Psoas muscle (tissue), 8 donors: ENCODE data around the gene FREM3. TPM values are rescaled to one million over a fixed set of nuclear protein-coding genes. Genes with fewer than 3 reads are reported as not detected.

Source experiments
- ATAC-seq, 4 donors: fragments of 200-7000 bp; cut with Tn5 transposase; one replicate each; pipeline ENCODE4 v1.9.1; 2020; ENCODE audit warnings: moderate library complexity in 3 of 4, mild to moderate bottlenecking in 2 of 4
- DNase-seq, 2 donors: peaks; one replicate each; pipeline ENCODE4 v3.0.0-alpha.2; 2020
- H3K27ac ChIP-seq: fragments of 200-600 bp; one replicate; pipeline ENCODE4 v1.8.0; 2022
- H3K27me3 ChIP-seq, 3 donors: fragments of 200-600 bp in 1 of 3; one replicate each; pipeline versions ENCODE4 v1.6.1 to v1.8.0; 2013 to 2022; ENCODE audit warnings: low read length in 2 of 3, mild to moderate bottlenecking in 2 of 3, moderate library complexity in 1 of 3; ENCODE audit not compliant: insufficient read depth in 3 of 3
- H3K36me3 ChIP-seq, 2 donors: fragments of 200-600 bp in 1 of 2; one replicate each; pipeline versions ENCODE4 v1.6.1 to v1.8.0; 2013 to 2022; ENCODE audit warnings: low read depth in 1 of 2, mild to moderate bottlenecking in 1 of 2, moderate library complexity in 1 of 2; ENCODE audit not compliant: insufficient read depth in 1 of 2
- H3K4me1 ChIP-seq: fragments of 200-600 bp; one replicate; pipeline ENCODE4 v1.8.0; 2022
- H3K4me3 ChIP-seq: fragments of 200-600 bp; one replicate; pipeline ENCODE4 v1.8.0; 2022; ENCODE audit warnings: mild to moderate bottlenecking
- H3K9me3 ChIP-seq: fragments of 200-600 bp; one replicate; pipeline ENCODE4 v1.8.0; 2022
- WGBS, 3 donors: extraction: QIAGEN DNeasy Blood & Tissue Kit; methylation state at CpG; one replicate each; pipeline versions ENCODE4 v1.1.6 to v1.1.7; 2013; 5-methylcytosine and 5-hydroxymethylcytosine counted together
- intact Hi-C, 2 donors: fragments of 100-400 bp; cut with DNase I; formaldehyde crosslinking; loops; one replicate each; pipeline versions ENCODE4 v1.11.0 to v1.14.2; 2022
- polyA plus RNA-seq, 3 donors: library from polyadenylated mRNA; stranded (reverse); fragments of 200-250 nt; gene quantifications; one replicate each; pipeline ENCODE4 v1.2.3, GENCODE V29; 2013
- total RNA-seq, 4 donors: library from RNA; stranded (reverse); fragmentation: NEBNext Ultra II Directional in 2 of 4; extraction: Animal tissue kit (Norgen Biotek cat#: 25700) in 2 of 4; gene quantifications; one replicate each; pipeline versions ENCODE4 v1.2.1 to v1.2.4, GENCODE V29; 2021 to 2023
- TF ChIP-seq, protein P1 (sequence below): fragments of 200-600 bp; IDR thresholded peaks from one replicate; pipeline ENCODE4 v1.8.0; 2022; ENCODE audit warnings: antibody characterized with exemption
- donor health status: healthy with polysubstance abuse.
- donor health status: DM: no; HTN: no; CAD: no; lungs with moderate emphysema.
- donor health status: Bipolar disorder and iron deficiency.
- donor health status: healthy.
- donor health status: DM: yes; HTN: yes; CAD: no.
- donor health status: DM: no; HTN: no; CAD: no.
- donor health status: DM: no; HTN: no; CAD: no.
- donor health status: DM: yes; HTN: yes; CAD: no.

The FREM3 gene
- total and polyA plus RNA-seq, 7 donors: 0.01 TPM; not detected in 6

DNA sequence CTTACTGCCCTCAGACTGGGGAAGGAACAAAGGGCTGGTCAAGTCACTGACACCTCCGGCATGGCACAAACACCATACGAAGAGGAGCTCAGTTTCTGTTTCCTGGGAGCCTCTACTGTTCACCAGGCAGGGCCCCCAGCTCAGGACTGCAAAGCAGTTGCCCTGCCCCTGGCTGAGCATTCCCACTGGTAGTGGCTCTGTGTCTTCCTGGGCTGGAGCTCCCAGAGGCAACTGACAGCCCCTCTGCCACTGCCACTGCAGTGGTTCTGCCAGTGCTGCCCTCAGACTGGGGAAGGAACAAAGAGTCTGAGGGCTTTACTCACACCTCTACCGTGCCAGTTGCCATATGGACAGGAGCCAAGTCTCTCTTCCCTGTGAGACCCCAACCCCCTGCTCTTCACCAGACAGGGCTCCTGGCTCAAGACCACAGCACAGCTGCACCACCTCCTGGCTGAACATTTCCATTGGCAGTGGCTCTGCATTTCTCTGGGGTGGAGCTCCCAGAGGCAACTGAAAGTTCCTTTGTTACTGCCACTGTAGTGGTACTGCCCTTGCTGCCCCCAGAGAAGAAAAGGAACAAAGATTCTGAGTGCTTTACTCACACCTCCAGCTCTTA lies 119.0 kb downstream of the FREM3 start:
- DNase-seq: no peak
- no peaks in the 10 kb centered on the region for H3K4me1 ChIP-seq
- TF ChIP-seq, protein P1, sequence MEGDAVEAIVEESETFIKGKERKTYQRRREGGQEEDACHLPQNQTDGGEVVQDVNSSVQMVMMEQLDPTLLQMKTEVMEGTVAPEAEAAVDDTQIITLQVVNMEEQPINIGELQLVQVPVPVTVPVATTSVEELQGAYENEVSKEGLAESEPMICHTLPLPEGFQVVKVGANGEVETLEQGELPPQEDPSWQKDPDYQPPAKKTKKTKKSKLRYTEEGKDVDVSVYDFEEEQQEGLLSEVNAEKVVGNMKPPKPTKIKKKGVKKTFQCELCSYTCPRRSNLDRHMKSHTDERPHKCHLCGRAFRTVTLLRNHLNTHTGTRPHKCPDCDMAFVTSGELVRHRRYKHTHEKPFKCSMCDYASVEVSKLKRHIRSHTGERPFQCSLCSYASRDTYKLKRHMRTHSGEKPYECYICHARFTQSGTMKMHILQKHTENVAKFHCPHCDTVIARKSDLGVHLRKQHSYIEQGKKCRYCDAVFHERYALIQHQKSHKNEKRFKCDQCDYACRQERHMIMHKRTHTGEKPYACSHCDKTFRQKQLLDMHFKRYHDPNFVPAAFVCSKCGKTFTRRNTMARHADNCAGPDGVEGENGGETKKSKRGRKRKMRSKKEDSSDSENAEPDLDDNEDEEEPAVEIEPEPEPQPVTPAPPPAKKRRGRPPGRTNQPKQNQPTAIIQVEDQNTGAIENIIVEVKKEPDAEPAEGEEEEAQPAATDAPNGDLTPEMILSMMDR: no peak
- intact Hi-C loops: no loop called here
- H3K27ac ChIP-seq: no peak overlapping the region
- H3K36me3 ChIP-seq: no peaks in the 10 kb centered on the region
- 58 to 66% (median 65%) methylated on average over 3 of the region's 3 CpGs for WGBS, 3 donors
- peaks cover 8% of the 10 kb centered on the region for H3K9me3 ChIP-seq
- no peak overlapping the region for H3K4me3 ChIP-seq
- ATAC-seq: no peak
- no peaks in the 10 kb centered on the region for H3K27me3 ChIP-seq

DNA sequence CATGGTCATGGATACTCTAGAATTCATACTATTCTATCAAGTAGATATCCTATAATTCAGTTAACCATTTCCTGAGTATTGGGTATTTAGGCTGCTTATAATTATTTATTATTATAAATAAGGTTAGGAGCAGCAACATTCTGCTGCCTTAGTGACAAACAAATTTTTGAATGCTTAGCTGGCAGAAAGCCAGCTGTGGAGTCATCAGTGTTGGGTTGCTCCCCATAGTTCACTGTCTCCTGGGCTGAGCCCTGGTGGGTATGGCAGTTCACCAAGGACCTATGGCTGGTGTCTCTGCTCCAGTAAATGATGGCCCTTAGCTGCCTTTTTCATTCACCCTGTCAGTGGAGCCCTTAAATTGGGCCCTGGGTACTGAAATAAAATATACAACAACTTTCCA lies 125.1 kb downstream of the FREM3 start:
- no peaks in the 10 kb centered on the region for H3K27me3 ChIP-seq
- no peaks in the 10 kb centered on the region for H3K9me3 ChIP-seq
- TF ChIP-seq, protein P1: no peak
- no peaks in the 10 kb centered on the region for H3K36me3 ChIP-seq
- intact Hi-C loops: no loop called here
- no peak overlapping the region for H3K27ac ChIP-seq
- no peaks in the 10 kb centered on the region for H3K4me1 ChIP-seq
- no peak overlapping the region for H3K4me3 ChIP-seq
- DNase-seq: no peak
- ATAC-seq: no peak

DNA sequence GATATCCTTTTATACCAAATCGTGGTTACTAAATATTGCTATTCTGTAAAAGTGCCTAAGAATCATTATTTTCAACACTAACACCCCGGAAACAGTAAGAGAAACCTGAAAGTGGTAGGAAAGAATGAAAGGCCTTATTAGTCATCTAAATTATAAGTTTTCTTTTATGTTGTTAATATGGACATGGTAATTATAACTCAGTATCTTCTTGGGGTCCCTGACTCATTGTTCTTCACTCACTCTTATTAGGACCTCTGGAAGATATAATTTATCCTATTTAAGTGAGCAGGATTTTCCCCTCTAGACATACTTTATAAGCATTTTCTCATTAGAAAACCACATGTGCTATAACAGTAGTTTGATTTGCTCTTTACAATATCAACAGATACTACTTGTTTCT lies 136.0 kb downstream of the FREM3 start:
- Histone ChIP-seq H3K4me1 (no peaks in the 10 kb centered on the region), H3K36me3 (no peaks in the 10 kb centered on the region), H3K4me3 (no peak overlapping the region), H3K27me3 (no peaks in the 10 kb centered on the region), H3K27ac (no peak overlapping the region), H3K9me3 (no peaks in the 10 kb centered on the region)
- DNase-seq: no peak
- WGBS, 3 donors: 89 to 95% (median 91%) methylated on average over 2 of the region's 2 CpGs
- intact Hi-C loops: no loop called here
- ATAC-seq: no peak
- TF ChIP-seq, protein P1: no peak

DNA sequence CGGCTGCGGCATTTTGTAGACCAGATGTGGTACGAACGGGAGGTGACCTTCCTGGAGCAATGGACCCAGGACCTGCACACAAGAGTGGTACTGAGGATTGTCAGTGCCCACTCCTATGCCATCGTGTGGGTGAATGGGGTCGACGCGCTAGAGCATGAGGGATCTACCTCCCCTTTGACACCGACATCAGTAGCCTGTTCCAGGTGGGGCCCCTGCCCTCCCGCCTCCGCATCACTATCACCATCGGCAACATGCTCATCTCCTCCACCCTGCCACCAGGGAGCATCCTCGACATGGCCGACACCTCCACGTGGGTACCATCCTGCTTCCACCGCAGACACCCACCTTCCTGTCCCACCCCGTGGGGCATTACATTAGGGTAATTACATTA lies 140.7 kb downstream of the FREM3 start:
- H3K4me3 ChIP-seq: peak overlapping the region; percentile 72
- no peak overlapping the region for H3K27ac ChIP-seq
- WGBS, 3 donors: 46 to 69% (median 59%) methylated on average over 17 of the region's 17 CpGs
- no peaks in the 10 kb centered on the region for H3K4me1 ChIP-seq
- H3K36me3 ChIP-seq: peaks cover 0 to 6% of the 10 kb centered on the region in 2 donors
- TF ChIP-seq, protein P1: no peak
- no peaks in the 10 kb centered on the region for H3K9me3 ChIP-seq
- intact Hi-C loops: no loop called here
- DNase-seq (no peak), ATAC-seq (peak; percentile 7 to 30 (median 15))
- no peaks in the 10 kb centered on the region for H3K27me3 ChIP-seq
